NCI-H1048 (cell line): ENCODE results near the gene HLA-DPB1.
A peak's percentile ranks its signal among the peaks of the same experiment; 100 is the strongest.

Experiments used
- DNase-seq: peaks from one replicate; lab custom pipeline; 2025; lab: John Stamatoyannopoulos, UW

HLA-DPB1 gene

DNA sequence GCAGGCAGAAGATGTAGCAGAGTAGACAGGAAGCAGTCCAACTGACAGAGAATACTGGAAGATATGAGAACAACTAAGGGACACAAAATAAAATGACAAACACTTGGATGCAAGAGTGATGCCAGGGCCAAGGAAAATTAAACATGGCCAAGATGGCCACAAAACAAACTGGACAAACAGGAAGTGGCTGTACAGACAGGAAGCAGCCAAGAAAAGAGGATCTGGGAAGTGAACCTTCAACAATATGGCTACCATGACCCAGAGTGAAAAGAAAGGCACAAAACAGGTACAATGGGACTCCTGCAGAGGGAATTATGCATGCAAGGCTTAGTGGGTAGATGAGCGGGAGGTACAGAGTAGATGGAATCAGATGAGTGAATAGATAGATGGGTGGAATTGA is 29.1 kb downstream of the HLA-DPB1 start:
- no peak for DNase-seq

- DNase-seq, result no peak
These were observed 29.6 kb downstream of the HLA-DPB1 start for GRCh38 chr6:33105386-33105785.

DNA sequence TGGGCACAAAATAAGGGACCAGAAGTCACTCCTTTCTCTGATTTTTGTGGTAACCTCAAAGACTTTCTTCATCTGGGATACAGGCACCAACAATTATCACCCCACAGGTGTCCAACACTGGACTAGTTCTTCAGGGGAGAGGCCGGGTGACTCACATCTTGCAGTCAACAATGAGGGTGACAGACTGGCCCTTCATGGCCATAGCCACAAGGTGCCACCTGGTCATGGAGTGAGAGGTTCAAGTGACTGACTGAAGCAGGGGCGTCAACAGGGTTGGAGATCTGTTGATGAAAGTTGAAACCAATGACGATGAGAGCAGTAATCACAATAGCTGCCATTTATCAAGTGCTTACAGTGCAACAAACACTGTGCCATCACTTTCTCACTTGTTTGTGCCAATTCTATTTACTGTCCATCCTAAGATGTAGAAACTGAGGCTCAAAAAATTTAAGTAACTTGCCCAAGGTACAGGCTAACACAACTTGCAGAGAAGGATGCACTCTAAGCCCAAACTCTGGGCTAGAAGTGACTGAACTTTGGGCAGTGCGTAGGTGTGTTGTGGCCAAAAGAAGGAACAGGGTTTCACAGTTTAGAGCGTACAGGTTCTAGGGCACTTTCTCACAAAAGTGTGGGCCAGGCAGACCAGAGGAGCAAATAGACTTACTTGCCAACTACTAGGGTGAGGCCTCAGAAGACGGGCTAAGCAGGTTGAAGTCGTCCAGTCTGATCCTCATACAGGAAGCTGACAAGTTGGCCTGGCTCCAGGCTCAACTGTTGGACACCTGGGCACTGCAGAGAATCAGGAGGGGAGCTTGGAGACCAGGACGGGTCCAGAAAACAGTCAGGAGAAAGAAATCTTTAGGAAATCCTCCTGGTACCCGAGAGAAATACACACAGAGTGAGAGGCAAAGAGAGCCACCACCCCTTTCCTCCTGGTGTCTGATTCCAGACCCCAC is 30.4 kb downstream of the HLA-DPB1 start:
- DNase-seq, result no peak

GRCh38 chr6:33107641-33108040 is 31.9 kb downstream of the HLA-DPB1 start:
- no peak for DNase-seq

GRCh38 chr6:33108307-33108706 is 32.5 kb downstream of the HLA-DPB1 start:
- DNase-seq, result no peak

DNA sequence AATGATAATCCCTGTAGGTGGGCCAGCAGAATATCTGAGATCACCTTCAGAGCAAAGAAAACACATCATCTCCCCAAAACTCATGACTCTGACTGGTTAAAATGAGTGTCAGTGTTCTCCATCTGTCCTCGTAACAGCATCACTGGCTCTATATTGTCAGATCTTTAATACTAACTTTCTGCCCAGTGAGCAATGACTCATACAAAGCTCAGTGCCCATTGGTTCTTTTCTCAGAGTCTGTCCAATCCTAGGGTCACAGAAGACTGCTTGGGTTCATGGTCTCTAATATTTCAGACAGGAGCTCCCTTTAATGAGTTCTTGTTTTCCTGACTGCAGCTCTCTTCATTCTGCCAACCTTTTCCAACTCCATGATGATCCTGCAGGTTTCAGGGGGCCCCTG is 36.4 kb downstream of the HLA-DPB1 start:
- peak; percentile 14 for DNase-seq

DNA sequence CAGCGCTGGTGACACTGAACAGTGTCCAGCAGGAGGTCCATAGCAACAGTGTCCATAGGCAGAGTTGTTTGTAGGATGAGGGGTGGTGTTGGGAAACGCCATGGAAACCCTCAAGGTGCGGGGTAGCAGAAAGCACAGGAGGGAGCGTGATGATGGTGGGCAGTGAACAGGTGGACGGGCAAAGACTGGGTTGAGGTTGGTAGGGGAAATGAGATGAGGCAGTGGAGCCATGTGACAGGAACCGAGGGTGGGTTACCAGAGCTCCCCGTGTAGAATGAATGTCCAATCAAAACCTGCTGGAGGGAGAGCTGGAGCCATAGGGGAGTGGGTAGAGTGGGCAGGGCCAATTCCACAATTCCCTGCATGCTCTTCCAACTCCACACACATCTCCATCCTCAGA is 38.0 kb downstream of the HLA-DPB1 start:
- no peak for DNase-seq

- no peak for DNase-seq
These were observed 38.6 kb downstream of the HLA-DPB1 start for GRCh38 chr6:33114406-33114805.

DNA sequence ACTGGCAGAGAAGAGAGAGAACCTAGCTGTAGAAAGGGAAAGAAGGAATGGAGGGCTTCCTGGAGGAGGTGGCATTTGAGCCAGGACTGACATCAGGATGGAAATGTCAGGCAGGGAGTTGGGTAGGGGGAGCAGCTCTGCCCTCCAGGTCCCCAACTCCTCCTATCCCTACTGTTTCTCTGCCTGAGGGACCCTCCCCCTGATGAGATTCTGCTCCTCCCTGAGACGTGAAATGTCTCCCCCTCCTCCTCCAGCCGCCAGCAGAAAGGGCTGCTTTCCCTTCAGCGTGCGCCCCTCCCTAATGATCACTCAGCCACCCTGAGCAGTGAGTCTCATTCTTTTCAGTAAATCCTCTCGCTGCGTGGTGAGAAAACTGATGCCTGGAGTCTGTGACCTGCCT is 40.6 kb downstream of the HLA-DPB1 start:
- DNase-seq, result no peak

DNA sequence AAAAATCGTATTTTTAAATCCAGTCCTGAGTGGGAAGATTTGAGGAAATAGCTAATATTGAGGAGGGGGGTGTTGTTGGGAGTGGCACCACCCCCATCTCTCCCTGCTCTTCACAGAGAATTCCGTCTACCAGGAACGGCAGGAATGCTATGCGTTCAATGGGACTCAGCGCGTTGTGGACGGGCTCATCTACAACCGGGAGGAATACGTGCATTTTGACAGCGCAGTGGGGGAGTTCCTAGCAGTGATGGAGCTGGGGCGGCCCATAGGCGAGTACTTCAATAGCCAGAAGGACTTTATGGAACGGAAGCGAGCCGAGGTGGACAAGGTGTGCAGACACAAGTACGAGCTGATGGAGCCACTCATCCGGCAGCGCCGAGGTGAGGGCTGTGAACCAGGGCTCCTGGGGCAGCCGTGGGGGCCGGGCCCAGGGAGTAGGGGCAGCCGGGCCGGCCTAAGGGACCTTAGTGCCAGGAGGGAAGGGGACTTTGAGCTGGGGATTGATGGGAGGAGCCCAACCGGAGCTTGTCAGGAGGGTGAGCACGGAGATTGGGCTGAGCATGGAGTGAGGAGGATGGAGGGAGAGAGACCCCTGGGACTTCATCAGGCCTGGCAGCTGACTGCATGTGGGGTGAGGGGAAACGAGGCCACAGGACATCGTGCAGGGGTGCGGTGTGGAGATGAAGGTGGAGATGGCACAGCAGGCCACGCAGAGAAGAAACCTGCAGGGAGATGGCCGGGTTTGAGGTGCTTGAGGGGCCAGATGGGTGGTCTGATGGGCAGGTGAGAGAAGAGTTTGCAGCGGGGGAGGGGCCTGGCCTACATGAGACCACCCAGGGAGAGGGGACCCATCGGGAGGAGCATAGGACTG is 41.3 kb downstream of the HLA-DPB1 start:
- DNase-seq, result no peak

- DNase-seq, result no peak
These were observed 42.1 kb downstream of the HLA-DPB1 start for GRCh38 chr6:33117811-33118277.

DNA sequence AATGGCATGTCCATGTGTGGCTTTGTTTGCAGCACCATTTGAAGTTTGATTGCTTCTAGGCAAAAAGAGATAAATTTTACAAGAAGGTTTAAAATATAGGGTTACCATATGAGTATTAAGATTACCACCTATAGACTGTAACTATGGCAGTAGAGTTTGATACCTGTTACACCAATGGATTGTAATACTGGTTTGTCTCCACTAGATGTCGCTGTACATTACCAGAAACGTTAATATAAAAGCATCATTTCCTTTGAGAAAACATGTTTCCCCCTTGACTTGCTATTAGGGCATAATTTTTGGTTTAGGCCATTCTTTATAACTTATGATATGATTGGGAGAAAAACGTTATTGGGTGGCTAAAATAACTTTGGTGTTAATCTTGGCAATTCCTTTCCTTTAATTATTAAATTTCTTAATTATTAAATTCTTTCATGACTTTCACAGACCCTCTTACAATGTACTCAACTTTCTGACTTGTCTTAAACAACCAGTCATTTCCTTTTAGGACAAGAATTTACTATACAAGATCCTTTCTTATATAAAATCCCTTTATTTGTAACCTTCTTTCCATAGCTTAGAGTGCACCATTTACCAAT is 42.8 kb downstream of the HLA-DPB1 start:
- no peak for DNase-seq

DNA sequence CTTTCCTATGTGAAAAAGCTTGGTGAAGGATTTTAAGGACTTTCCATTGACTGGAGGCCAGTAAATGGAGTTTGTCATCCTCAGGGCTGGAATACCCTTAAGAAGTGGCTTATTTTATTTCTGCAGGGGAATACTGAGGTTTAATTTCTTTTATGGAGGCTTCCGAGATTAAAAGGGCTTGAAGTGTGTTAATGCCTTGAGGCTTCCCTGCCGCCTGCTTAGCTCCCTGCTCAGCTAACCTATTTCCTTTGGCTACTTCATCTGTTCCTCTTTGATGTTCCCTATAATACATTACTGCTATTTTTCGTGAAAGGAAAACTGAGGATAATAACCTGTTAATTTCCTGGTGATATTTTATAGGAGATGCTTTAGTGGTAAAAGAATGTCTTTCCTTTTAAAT is 44.2 kb downstream of the HLA-DPB1 start:
- DNase-seq, result no peak

DNA sequence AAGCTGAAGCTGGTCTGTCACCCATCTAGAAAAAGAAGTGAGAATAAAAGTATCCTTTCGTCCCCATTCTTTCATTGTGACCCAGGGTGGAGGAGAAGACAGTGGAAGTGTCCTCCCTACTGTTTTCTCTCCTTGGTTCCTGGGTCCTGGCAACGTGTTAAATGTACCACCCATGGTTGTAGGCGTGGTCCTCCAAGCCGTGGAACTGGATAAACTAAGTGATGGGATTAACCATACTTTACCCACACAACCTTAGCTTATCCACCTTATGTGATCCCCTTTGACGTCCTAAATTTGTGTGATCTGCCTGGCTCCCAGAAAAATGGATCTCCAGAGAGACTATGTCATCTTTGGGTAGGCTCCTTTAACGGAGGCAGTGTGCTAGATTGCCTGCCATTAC is 47.4 kb downstream of the HLA-DPB1 start:
- DNase-seq, result no peak

GRCh38 chr6:33123732-33124524 is 48.1 kb downstream of the HLA-DPB1 start:
- DNase-seq, result peak; percentile 72

DNA sequence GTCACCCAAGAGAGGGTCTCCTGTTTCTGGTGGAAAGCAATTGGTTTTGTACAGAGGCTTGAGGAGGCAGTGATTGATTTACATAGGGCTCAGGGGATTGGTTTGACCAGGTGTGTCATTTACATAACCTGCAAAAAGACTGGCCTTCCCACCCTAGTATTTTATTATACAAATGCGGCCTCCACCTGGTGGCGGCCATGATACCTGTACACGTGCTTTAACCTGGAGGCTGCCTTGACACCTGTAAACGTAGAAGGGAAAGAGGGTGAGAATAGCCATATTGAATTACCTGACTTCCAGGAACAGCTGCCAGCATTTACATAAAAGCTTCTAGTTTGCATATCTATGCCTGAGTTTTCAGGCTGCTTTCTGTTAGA is 48.7 kb downstream of the HLA-DPB1 start:
- DNase-seq, result peak; percentile 88

DNA sequence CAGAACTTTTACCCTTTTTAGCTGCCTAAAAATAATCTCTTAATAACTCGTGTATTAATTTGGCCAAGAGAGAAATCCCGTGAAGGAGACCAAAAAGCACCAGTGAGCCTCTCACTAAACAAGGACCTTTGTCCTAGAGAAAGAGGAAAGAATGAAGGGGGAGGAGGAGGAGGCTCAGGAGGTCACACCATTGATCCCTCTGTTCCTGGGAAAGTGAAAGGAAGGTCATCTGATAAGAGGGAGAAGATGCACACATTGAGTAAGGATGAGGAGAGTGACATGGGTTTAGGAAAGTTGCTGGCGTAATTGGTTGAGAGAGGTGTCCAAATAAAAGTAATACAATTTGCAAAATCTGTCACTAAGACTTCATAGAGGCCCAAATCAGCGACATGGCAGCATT is 49.2 kb downstream of the HLA-DPB1 start:
- DNase-seq, result no peak

- peak; percentile 52 for DNase-seq
These were observed 50.4 kb downstream of the HLA-DPB1 start for GRCh38 chr6:33126101-33126714.

- DNase-seq, result no peak
These were observed 52.5 kb downstream of the HLA-DPB1 start for GRCh38 chr6:33128318-33128717.

DNA sequence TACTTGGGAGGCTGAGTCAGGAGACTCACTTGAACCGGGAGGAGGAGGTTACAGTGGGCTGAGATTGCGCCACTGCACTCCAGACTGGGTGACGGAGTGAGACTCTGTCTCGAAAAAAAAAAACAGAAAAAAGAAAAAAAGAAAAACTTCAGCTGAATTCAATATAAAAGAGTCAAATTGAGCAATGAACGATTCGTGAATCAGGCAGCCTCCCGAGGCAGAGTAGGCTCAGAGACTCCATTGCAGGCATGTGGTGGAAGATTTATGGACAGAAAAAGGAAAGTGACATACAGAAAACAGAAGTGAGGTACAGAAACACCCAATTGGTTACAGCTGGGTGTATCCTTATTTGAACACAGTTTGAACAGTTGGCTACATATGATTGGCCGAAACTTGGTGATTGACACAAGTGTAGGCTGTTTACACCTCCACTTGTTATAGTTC is 56.3 kb downstream of the HLA-DPB1 start:
- no peak for DNase-seq

DNA sequence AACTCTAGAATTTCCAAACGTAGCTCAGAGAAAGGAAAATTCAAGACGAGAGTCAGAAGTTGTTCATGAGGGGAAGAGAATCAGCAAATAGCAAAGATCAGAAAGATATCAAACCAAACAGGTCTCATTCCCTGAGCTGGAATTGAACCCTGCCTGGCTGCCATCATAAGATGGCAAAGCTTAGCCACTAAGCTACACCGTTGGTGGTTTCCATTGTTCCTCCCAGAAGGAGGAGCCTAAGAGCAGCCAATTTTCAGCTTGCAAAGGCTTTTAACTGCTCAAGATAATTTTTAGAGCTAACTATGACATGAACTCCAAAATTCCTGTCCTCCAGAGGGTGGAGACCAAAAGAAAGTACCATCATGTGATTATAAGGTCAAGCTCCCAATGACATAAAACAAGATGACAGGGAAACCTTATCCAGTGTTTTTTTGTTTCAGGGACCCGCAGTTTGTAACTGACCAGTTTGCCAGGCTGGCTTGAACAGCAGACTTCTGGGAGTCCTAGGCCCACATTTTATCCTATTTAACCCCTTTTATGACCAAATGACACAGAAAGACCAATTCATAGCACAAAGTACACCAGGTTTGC is 60.6 kb downstream of the HLA-DPB1 start:
- no peak for DNase-seq
